ENCODE results near the gene CPSF4L. TPM values are rescaled to one million over a fixed set of nuclear protein-coding genes. Genes with fewer than 3 reads are reported as not detected.

The CPSF4L gene
- total and polyA plus RNA-seq, 2 of the 13 experiments (the other 11 are each of a cell fraction or from before 2014, with no cell fraction given), result 0.73 to 1.6 TPM

DNA sequence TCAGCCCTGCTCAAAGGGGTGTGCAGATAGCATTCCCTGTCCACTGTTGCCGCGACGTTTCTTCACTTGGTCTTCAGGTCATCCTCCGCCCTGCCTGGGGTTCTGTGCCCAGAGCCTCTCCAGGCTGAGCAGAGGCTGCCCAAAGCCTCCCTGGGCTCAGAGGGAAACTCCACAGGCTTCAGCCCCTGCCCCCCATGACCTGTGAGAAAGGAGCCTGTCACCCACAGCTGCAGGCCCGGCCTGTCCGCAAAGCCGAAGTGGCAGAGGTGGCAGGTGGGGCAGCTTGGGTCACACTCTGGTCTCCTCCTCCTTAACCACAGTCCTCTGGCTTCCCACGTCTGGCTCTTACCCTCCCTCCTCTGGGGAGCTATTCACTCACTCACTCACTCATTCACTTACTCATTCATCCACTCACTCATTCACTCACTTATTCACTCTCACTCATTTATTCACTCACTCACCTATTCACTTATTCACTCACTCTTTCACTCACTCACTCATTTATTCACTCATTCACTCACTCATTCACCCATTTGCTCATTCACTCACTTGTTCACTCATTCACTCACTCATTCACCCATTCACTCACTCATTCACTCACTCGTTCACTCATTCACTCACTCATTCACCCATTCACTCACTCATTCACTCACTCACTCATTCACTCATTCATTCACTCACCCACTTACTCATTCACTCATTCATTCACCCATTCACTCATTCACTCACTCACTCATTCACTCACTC, 7.1 kb upstream of the CPSF4L start (continued):
- TF ChIP-seq, protein P1, sequence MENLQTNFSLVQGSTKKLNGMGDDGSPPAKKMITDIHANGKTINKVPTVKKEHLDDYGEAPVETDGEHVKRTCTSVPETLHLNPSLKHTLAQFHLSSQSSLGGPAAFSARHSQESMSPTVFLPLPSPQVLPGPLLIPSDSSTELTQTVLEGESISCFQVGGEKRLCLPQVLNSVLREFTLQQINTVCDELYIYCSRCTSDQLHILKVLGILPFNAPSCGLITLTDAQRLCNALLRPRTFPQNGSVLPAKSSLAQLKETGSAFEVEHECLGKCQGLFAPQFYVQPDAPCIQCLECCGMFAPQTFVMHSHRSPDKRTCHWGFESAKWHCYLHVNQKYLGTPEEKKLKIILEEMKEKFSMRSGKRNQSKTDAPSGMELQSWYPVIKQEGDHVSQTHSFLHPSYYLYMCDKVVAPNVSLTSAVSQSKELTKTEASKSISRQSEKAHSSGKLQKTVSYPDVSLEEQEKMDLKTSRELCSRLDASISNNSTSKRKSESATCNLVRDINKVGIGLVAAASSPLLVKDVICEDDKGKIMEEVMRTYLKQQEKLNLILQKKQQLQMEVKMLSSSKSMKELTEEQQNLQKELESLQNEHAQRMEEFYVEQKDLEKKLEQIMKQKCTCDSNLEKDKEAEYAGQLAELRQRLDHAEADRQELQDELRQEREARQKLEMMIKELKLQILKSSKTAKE (CRISPR knock-in tag; IDR thresholded peaks at IDR 0.05; ENCODE audit: borderline replicate concordance), result no peak
- TF ChIP-seq ZNF224 (CRISPR knock-in tag; IDR thresholded peaks at IDR 0.05) (no peak), ZMAT3 (CRISPR knock-in tag; conservative IDR thresholded peaks at IDR 0.05) (no peak), ZFP36 (IDR thresholded peaks at IDR 0.05; ENCODE audit: borderline replicate concordance, low read depth, low read length, partially characterized antibody) (no peak), MXI1 (IDR thresholded peaks at IDR 0.05; ENCODE audit: borderline replicate concordance, low read depth, low read length) (no peak), ARNT2 (CRISPR knock-in tag; IDR thresholded peaks at IDR 0.05; ENCODE audit: low read depth) (no peak), ZNF30 (CRISPR knock-in tag; IDR thresholded peaks at IDR 0.05) (no peak), EED (CRISPR knock-in tag; IDR thresholded peaks at IDR 0.05) (no peak), NFATC3 (CRISPR knock-in tag; IDR thresholded peaks at IDR 0.05) (no peak), MAZ (IDR thresholded peaks at IDR 0.05; ENCODE audit: borderline replicate concordance, low read depth, low read length) (no peak), MAZ (CRISPR knock-in tag; IDR thresholded peaks at IDR 0.05; ENCODE audit: low read depth) (no peak), SATB2 (CRISPR knock-in tag; IDR thresholded peaks at IDR 0.05) (no peak), ZKSCAN8 (CRISPR knock-in tag; IDR thresholded peaks at IDR 0.05; ENCODE audit: borderline replicate concordance) (no peak), CREB1 (IDR thresholded peaks at IDR 0.05) (no peak), CREB1 (CRISPR knock-in tag; IDR thresholded peaks at IDR 0.05) (no peak), ZSCAN30 (CRISPR knock-in tag; IDR thresholded peaks at IDR 0.05) (no peak), ZNF839 (CRISPR knock-in tag; IDR thresholded peaks at IDR 0.05; ENCODE audit: borderline replicate concordance) (peak; percentile 28; the same call in 1 of the 2 replicates)

Measured in HepG2 (cell line).